OCI-LY1 (cell line): Measurements from ENCODE around the gene ITSN1.

Experiments used
- H2AFZ ChIP-seq: fragments of 200-600 bp; sonication (generic), shearing (Covaris generic); 2 replicates; pipeline ENCODE4 v1.6.0; 2014; ENCODE audit warnings: antibody characterized with exemption, mild to moderate bottlenecking, low read length
- H3F3A ChIP-seq: fragments of 200-600 bp; sonication (generic), shearing (Covaris generic); 2 replicates; pipeline ENCODE4 v1.6.0; 2014; ENCODE audit warnings: mild to moderate bottlenecking, antibody characterized with exemption, low read length, moderate library complexity; ENCODE audit not compliant: insufficient read depth
- H3K27ac ChIP-seq: fragments of 200-600 bp; sonication (generic); 2 replicates; pipeline ENCODE4 v1.5.1; 2014; ENCODE audit warnings: low read length, mixed run types, mild to moderate bottlenecking, low read depth; ENCODE audit not compliant: poor library complexity, severe bottlenecking
- H3K27me3 ChIP-seq: fragments of 200-600 bp; sonication (generic); 2 replicates; pipeline ENCODE4 v1.6.0; 2014; ENCODE audit warnings: antibody characterized with exemption, mild to moderate bottlenecking, low read length, moderate library complexity; ENCODE audit not compliant: insufficient read depth
- H3K36me3 ChIP-seq: fragments of 200-600 bp; sonication (generic); 2 replicates; pipeline ENCODE4 v1.6.1; 2014; ENCODE audit warnings: mild to moderate bottlenecking, antibody characterized with exemption, low read length, moderate library complexity, mixed read lengths; ENCODE audit not compliant: insufficient read depth
- H3K4me1 ChIP-seq: fragments of 200-600 bp; sonication (generic); 2 replicates; pipeline ENCODE4 v1.5.1; 2014; ENCODE audit warnings: mild to moderate bottlenecking, low read length, moderate library complexity; ENCODE audit not compliant: insufficient read depth, severe bottlenecking
- H3K4me2 ChIP-seq: fragments of 200-600 bp; sonication (generic), shearing (Covaris generic); 2 replicates; pipeline ENCODE4 v1.6.1; 2014; ENCODE audit warnings: low read length
- H3K4me3 ChIP-seq: fragments of 200-600 bp; sonication (generic); 2 replicates; pipeline ENCODE4 v1.5.1; 2014; ENCODE audit warnings: low read length, low read depth, mild to moderate bottlenecking, mixed read lengths; ENCODE audit not compliant: poor library complexity, severe bottlenecking
- H3K79me2 ChIP-seq: fragments of 200-600 bp; shearing (Covaris generic); 2 replicates; pipeline ENCODE4 v1.6.1; 2016; ENCODE audit warnings: mixed run types, low read length, mixed read lengths; ENCODE audit not compliant: insufficient read depth
- H3K9ac ChIP-seq: fragments of 200-600 bp; sonication (generic), shearing (Covaris generic); 2 replicates; pipeline ENCODE4 v1.6.1; 2014; ENCODE audit warnings: mild to moderate bottlenecking, low read length, mixed read lengths
- H3K9me2 ChIP-seq: fragments of 200-600 bp; sonication (generic), shearing (Covaris generic); 2 replicates; pipeline ENCODE4 v1.6.1; 2014; ENCODE audit warnings: low read depth, mild to moderate bottlenecking, low read length, mixed read lengths
- H3K9me3 ChIP-seq: fragments of 200-600 bp; shearing (Covaris generic); 2 replicates; pipeline ENCODE4 v1.6.1; 2014; ENCODE audit warnings: low read length, mixed read lengths
- H4K20me1 ChIP-seq: fragments of 200-600 bp; sonication (generic), shearing (Covaris generic); 2 replicates; pipeline ENCODE4 v1.6.0; 2016; ENCODE audit warnings: mild to moderate bottlenecking, low read length; ENCODE audit not compliant: insufficient read depth
- CTCF ChIP-seq: fragments of 200-600 bp; sonication (generic), shearing (Covaris generic); IDR thresholded peaks from 2 replicates; pipeline ENCODE4 v1.5.1; 2017; ENCODE audit warnings: mild to moderate bottlenecking, antibody characterized with exemption, low read length, moderate library complexity, mixed read lengths
- EZH2 ChIP-seq: fragments of 200-600 bp; sonication (generic), shearing (Covaris generic); IDR thresholded peaks from 2 replicates; pipeline ENCODE4 v1.8.0; 2017; ENCODE audit warnings: borderline replicate concordance, mixed run types, mild to moderate bottlenecking, antibody characterized with exemption, low read length, moderate library complexity, mixed read lengths

The ITSN1 gene

GRCh38 chr21:33699277-33699676 is 57.0 kb downstream of the ITSN1 start:
- Histone ChIP-seq H3K9me3 (no peaks in the 10 kb centered on the region), H3K27me3 (no peaks in the 10 kb centered on the region), H2AFZ (no peak overlapping the region), H3K9me2 (no peaks in the 10 kb centered on the region), H3F3A (no peaks in the 10 kb centered on the region), H3K27ac (no peak overlapping the region), H3K4me2 (no peak overlapping the region), H4K20me1 (no peaks in the 10 kb centered on the region), H3K36me3 (no peaks in the 10 kb centered on the region), H3K4me3 (no peak overlapping the region), H3K79me2 (no peaks in the 10 kb centered on the region), H3K4me1 (no peaks in the 10 kb centered on the region), H3K9ac (no peak overlapping the region)
- no peak for TF ChIP-seq CTCF
- TF ChIP-seq EZH2, result no peak

GRCh38 chr21:33700491-33700890 is 58.2 kb downstream of the ITSN1 start:
- no peaks in the 10 kb centered on the region for H3K36me3 ChIP-seq
- H3K9ac ChIP-seq, result no peak overlapping the region
- H4K20me1 ChIP-seq, result no peaks in the 10 kb centered on the region
- no peak overlapping the region for H3K4me2 ChIP-seq
- TF ChIP-seq EZH2 (no peak), CTCF (no peak)
- H3K4me3 ChIP-seq, result no peak overlapping the region
- no peaks in the 10 kb centered on the region for H3K4me1 ChIP-seq
- H2AFZ ChIP-seq, result no peak overlapping the region
- H3K9me3 ChIP-seq, result no peaks in the 10 kb centered on the region
- H3K27me3 ChIP-seq, result no peaks in the 10 kb centered on the region
- H3K9me2 ChIP-seq, result no peaks in the 10 kb centered on the region
- no peaks in the 10 kb centered on the region for H3F3A ChIP-seq
- no peak overlapping the region for H3K27ac ChIP-seq
- H3K79me2 ChIP-seq, result no peaks in the 10 kb centered on the region

GRCh38 chr21:33703750-33704606 is 61.7 kb downstream of the ITSN1 start:
- Histone ChIP-seq H3K4me3 (no peak overlapping the region), H3K4me2 (no peak overlapping the region), H3F3A (no peaks in the 10 kb centered on the region), H2AFZ (no peak overlapping the region), H3K27me3 (no peaks in the 10 kb centered on the region), H3K4me1 (no peaks in the 10 kb centered on the region), H3K9me2 (no peaks in the 10 kb centered on the region), H4K20me1 (no peaks in the 10 kb centered on the region), H3K36me3 (no peaks in the 10 kb centered on the region), H3K9ac (no peak overlapping the region), H3K27ac (no peak overlapping the region), H3K79me2 (no peaks in the 10 kb centered on the region), H3K9me3 (0 out of 2 replicates have a peak, but pooled peaks cover 3% of the 10 kb centered on the region)
- no peak for TF ChIP-seq EZH2
- TF ChIP-seq CTCF, result no peak
